Vagina (tissue), 2 donors: ENCODE data around the gene ZNF692.

Experiments
- POLR2A ChIP-seq, 2 donors: fragments of 450-650 bp; IDR thresholded peaks; one replicate each; pipeline ENCODE4 v1.6.1; 2017; ENCODE audit warnings: antibody characterized with exemption in 2 of 2, mild to moderate bottlenecking in 2 of 2, moderate library complexity in 2 of 2
- POLR2AphosphoS5 ChIP-seq, 2 donors: sonication (generic); formaldehyde crosslinking; IDR thresholded peaks; one replicate each; pipeline ENCODE4 v1.9.0; 2017; ENCODE audit warnings: antibody characterized with exemption in 2 of 2, mild to moderate bottlenecking in 2 of 2, low read depth in 1 of 2; ENCODE audit not compliant: insufficient read depth in 1 of 2
- TF ChIP-seq, protein P1 (sequence below), 3 experiments: fragments of 450-650 bp in 2 of 3; fragments of 200-600 bp in 1 of 3; sonication (generic) in 1 of 3; IDR thresholded peaks; one replicate each; pipeline ENCODE4 v1.5.1; 2017 to 2019; ENCODE audit warnings: antibody characterized with exemption in 3 of 3, mild to moderate bottlenecking in 2 of 3, moderate library complexity in 2 of 3

DNA sequence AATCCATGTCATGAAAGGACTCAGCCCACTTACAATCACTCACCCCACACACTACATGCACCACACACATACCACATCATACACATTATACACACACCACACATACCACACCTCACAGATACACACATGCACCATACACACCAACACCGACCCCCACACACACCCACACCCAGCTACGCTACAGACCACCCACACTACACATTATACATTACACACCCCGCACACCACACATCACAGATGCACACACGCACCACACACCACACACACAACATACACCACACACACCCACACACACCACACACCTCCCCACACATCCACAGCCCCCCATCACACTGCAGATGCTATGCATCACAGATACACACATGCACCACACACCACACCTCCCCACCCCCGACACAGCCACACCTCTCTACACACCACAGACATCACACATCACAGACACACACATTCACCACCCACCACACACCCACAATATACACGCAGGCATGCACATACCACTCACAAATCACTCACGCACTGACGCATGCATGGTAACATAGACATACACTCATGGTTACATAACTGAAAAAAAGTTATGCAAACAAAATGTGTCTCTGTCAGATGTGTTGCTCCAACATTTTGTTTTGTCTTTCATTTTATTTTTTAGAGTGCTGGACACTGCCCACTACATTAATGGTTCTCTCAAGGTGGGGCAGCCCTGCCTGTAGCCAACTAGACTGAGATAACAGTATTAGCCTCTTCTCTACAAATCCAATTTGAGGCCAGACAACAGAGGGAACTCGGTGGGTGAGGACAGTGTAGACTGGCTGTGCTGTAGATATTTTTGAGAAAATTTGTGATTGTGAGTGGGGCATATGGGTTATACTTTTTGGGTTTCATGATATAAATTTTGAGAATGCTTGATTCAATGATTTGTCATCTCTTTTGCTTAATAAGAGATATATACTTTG is 31.9 kb upstream of the ZNF692 start:
- TF ChIP-seq, protein P1, sequence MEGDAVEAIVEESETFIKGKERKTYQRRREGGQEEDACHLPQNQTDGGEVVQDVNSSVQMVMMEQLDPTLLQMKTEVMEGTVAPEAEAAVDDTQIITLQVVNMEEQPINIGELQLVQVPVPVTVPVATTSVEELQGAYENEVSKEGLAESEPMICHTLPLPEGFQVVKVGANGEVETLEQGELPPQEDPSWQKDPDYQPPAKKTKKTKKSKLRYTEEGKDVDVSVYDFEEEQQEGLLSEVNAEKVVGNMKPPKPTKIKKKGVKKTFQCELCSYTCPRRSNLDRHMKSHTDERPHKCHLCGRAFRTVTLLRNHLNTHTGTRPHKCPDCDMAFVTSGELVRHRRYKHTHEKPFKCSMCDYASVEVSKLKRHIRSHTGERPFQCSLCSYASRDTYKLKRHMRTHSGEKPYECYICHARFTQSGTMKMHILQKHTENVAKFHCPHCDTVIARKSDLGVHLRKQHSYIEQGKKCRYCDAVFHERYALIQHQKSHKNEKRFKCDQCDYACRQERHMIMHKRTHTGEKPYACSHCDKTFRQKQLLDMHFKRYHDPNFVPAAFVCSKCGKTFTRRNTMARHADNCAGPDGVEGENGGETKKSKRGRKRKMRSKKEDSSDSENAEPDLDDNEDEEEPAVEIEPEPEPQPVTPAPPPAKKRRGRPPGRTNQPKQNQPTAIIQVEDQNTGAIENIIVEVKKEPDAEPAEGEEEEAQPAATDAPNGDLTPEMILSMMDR (IDR thresholded peaks at IDR 0.05): no peak
- no peak for TF ChIP-seq POLR2A (IDR thresholded peaks at IDR 0.05)
- no peak for TF ChIP-seq POLR2AphosphoS5 (IDR thresholded peaks at IDR 0.05; ENCODE audit: insufficient read depth in 1 of 2, low read depth in 1 of 2)
